CD4-positive, alpha-beta T cell treated with Interleukin-15 for 1 hour (primary cell): ENCODE measurements around the gene VWCE.

Experiments
- DNase-seq: peaks from one replicate; pipeline ENCODE4 v3.0.0-alpha.2; 2020

VWCE gene

GRCh38 chr11:61294717-61295595 lies at the start of gene VWCE:
Gene VWCE (minus strand): TSS chr11:61295316. CDS start chr11:61295037, 279 bp downstream.
- peak; percentile 51 for DNase-seq

- DNase-seq, result no peak
Observed at GRCh38 chr11:61343792-61344745, 49.0 kb upstream of the VWCE start.

- no peak for DNase-seq
Observed at GRCh38 chr11:61342207-61342803, 47.2 kb upstream of the VWCE start.

GRCh38 chr11:61341706-61342105 lies 46.6 kb upstream of the VWCE start:
- DNase-seq, result no peak

- no peak for DNase-seq
Observed at GRCh38 chr11:61340979-61341378, 45.9 kb upstream of the VWCE start.

- no peak for DNase-seq
Observed at GRCh38 chr11:61339490-61339878, 44.4 kb upstream of the VWCE start.

GRCh38 chr11:61338783-61339489 lies 43.8 kb upstream of the VWCE start:
- no peak for DNase-seq

- no peak for DNase-seq
Observed at GRCh38 chr11:61337706-61338470, 42.8 kb upstream of the VWCE start.

GRCh38 chr11:61336171-61336935 lies 41.2 kb upstream of the VWCE start:
- DNase-seq, result peak; percentile 81

- DNase-seq, result no peak
Observed at GRCh38 chr11:61335355-61335710, 40.2 kb upstream of the VWCE start.

GRCh38 chr11:61334434-61335354 lies 39.6 kb upstream of the VWCE start:
- no peak for DNase-seq

GRCh38 chr11:61333550-61334433 lies 38.7 kb upstream of the VWCE start:
- no peak for DNase-seq

- DNase-seq, result peak; percentile 96
Observed at GRCh38 chr11:61332797-61333549, 37.9 kb upstream of the VWCE start, which contains the start of the genes DDB1 and TKFC. Gene DDB1 (minus strand): TSS chr11:61333105. CDS start chr11:61332968, 137 bp downstream. Gene TKFC (plus strand): TSS chr11:61333228. CDS start chr11:61334729, 1,501 bp downstream.

- no peak for DNase-seq
Observed at GRCh38 chr11:61332281-61332796, 37.2 kb upstream of the VWCE start.

- DNase-seq, result no peak
Observed at GRCh38 chr11:61331651-61332050, 36.5 kb upstream of the VWCE start.

GRCh38 chr11:61329871-61330270 lies 34.8 kb upstream of the VWCE start:
- no peak for DNase-seq

GRCh38 chr11:61328351-61328750 lies 33.2 kb upstream of the VWCE start:
- no peak for DNase-seq

GRCh38 chr11:61327669-61328071 lies 32.6 kb upstream of the VWCE start:
- no peak for DNase-seq
